Measurements from ENCODE around the gene TP53TG5.

DNA sequence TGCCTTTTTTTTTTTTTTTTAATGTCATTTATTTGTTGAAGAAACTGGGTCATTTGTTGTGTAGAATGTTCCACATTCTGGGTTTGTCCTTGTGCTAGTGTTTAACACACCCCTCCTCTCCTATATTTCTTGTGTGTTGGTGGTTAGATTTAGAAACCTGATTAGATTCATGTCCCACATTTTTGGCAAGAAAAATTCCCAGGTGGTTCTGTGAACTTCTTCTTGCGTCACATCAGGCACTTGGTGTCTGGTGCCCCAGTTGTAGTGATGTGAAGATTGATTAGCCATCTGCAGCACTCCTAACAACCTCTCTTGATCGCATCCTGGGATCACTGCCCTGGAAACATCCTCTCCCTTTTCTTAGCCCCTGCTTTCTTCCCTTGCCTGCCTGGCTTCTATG lies 45.6 kb upstream of the TP53TG5 start:
- TF ChIP-seq SUZ12 (IDR thresholded peaks at IDR 0.05) (no peak), TARDBP (IDR thresholded peaks at IDR 0.05) (no peak)

All from HEK293T (cell line).